Stomach (tissue), 9 donors: ENCODE measurements around the gene TNNC1. TPM values are rescaled to one million over a fixed set of nuclear protein-coding genes. Genes with fewer than 3 reads are reported as not detected.

Experiments
- DNase-seq, 2 donors: peaks; one replicate each; pipeline versions ENCODE4 v3.0.0 to v3.0.0-alpha.2; 2013 to 2019
- H3K27ac ChIP-seq, 5 donors: fragments of 200-600 bp in 4 of 5; sonication (generic) in 4 of 5; one replicate each; pipeline ENCODE4 v1.5.1; 2013 to 2019; ENCODE audit warnings: mild to moderate bottlenecking in 1 of 5, moderate library complexity in 1 of 5
- H3K27me3 ChIP-seq, 3 donors: fragments of 200-600 bp; sonication (generic); one replicate each; pipeline ENCODE4 v1.5.1; 2017 to 2019; ENCODE audit warnings: mixed run types in 1 of 3
- H3K36me3 ChIP-seq, 4 donors: fragments of 200-600 bp; sonication (generic); 1 replicate in 3 of 4; 2 replicates in 1 of 4; pipeline ENCODE4 v1.5.1; 2016 to 2019
- H3K4me1 ChIP-seq, 4 donors: fragments of 200-600 bp; sonication (generic); one replicate each; pipeline ENCODE4 v1.5.1; 2016 to 2019
- H3K4me3 ChIP-seq, 4 donors: fragments of 200-600 bp; sonication (generic) in 3 of 4; one replicate each; pipeline ENCODE4 v1.5.1; 2016 to 2019; ENCODE audit warnings: mild to moderate bottlenecking in 1 of 4
- H3K9me3 ChIP-seq, 4 donors: fragments of 200-600 bp; sonication (generic); one replicate each; pipeline ENCODE4 v1.5.1; 2016 to 2019
- EP300 ChIP-seq: sonication (generic); formaldehyde crosslinking; IDR thresholded peaks from one replicate; pipeline ENCODE4 v1.6.1; 2017; ENCODE audit warnings: antibody characterized with exemption
- POLR2A ChIP-seq, 4 donors: fragments of 450-650 bp; IDR thresholded peaks; one replicate each; pipeline ENCODE4 v1.6.1; 2016; ENCODE audit warnings: antibody characterized with exemption in 4 of 4, control low read depth in 2 of 4, mild to moderate bottlenecking in 1 of 4, moderate library complexity in 1 of 4
- POLR2AphosphoS5 ChIP-seq, 3 donors: sonication (generic); formaldehyde crosslinking; IDR thresholded peaks; one replicate each; pipeline ENCODE4 v1.6.1; 2016; ENCODE audit warnings: antibody characterized with exemption in 3 of 3
- WGBS, 5 donors: extraction: QIAGEN DNeasy Blood & Tissue Kit in 3 of 5; methylation state at CpG; one replicate each; pipeline versions ENCODE4 v1.1.5 to v1.1.7; 2013 to 2018; 5-methylcytosine and 5-hydroxymethylcytosine counted together
- intact Hi-C: fragments of 100-400 bp; cut with DNase I; formaldehyde crosslinking; loops from one replicate; pipeline ENCODE4 v1.15.1; 2023; ENCODE audit warnings: low total_unique reads
- polyA plus RNA-seq, 3 donors: library from polyadenylated mRNA; stranded (reverse); fragments of 200-250 nt; gene quantifications; one replicate each; pipeline ENCODE4 v1.2.3, GENCODE V29; 2013
- total RNA-seq, 5 donors: library from RNA; depleted of rRNA; stranded (reverse); fragments of >200 nt; gene quantifications; one replicate each; pipeline versions ENCODE4 v1.1.0 to v1.2.3, GENCODE V29; 2014 to 2016
- TF ChIP-seq, protein P1 (sequence below), 7 experiments: fragments of 450-650 bp in 4 of 7; fragments of 200-600 bp in 3 of 7; sonication (generic) in 3 of 7; IDR thresholded peaks; one replicate each; pipeline ENCODE4 v1.5.1; 2016 to 2019; ENCODE audit warnings: antibody characterized with exemption in 7 of 7, control low read depth in 2 of 7, mild to moderate bottlenecking in 1 of 7
- donor health status: healthy with polysubstance abuse.
- donor health status: Bipolar disorder and iron deficiency.
- donor health status: healthy.

The TNNC1 gene
- total and polyA plus RNA-seq, 8 donors, result 3.1 to 41.1 (median 6.5) TPM; not detected in 3

DNA sequence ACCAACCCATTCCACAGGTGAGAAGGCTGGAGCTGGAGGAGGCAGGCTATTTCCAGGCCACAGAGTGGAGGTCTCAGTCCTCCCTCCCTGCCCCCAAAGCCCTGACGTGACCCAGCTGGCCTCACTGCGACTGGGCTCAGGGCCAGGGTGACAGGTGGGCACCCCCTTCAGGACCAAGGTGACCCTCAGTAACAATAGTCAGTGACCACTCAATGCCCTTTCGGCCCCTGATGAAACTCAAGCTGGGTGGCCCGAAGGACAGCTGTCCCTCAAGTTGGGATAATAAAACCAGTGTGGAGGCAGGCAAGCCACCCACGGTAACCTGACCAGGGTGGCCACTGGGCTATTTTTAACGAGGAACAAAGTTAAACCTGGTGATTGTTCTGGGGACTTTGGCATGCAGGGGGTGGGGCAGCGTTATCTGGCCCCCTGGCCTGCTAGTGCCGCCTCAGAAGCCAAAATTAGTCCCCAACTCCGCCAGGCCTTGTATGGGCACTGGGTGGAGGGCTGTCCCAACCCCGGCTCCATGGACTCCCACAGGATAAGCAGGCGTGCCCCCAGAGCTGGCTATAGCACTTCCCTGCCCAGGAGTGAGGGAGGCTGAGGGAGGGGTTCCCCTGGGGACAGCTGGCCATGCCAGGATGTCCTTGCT, 1.1 kb downstream of the TNNC1 start:
- Histone ChIP-seq H3K27me3 (no peaks in the 10 kb centered on the region), H3K27ac (no peak overlapping the region), H3K4me3 (no peak overlapping the region), H3K36me3 (peaks cover 0 to 5% (median 4%) of the 10 kb centered on the region in 4 donors), H3K9me3 (no peaks in the 10 kb centered on the region), H3K4me1 (peaks cover 35 to 58% (median 51%) of the 10 kb centered on the region in 4 donors)
- peak in 1 of 2 donors; percentile 45 for DNase-seq
- TF ChIP-seq, protein P1, sequence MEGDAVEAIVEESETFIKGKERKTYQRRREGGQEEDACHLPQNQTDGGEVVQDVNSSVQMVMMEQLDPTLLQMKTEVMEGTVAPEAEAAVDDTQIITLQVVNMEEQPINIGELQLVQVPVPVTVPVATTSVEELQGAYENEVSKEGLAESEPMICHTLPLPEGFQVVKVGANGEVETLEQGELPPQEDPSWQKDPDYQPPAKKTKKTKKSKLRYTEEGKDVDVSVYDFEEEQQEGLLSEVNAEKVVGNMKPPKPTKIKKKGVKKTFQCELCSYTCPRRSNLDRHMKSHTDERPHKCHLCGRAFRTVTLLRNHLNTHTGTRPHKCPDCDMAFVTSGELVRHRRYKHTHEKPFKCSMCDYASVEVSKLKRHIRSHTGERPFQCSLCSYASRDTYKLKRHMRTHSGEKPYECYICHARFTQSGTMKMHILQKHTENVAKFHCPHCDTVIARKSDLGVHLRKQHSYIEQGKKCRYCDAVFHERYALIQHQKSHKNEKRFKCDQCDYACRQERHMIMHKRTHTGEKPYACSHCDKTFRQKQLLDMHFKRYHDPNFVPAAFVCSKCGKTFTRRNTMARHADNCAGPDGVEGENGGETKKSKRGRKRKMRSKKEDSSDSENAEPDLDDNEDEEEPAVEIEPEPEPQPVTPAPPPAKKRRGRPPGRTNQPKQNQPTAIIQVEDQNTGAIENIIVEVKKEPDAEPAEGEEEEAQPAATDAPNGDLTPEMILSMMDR (IDR thresholded peaks at IDR 0.05), result no peak
- TF ChIP-seq POLR2A (IDR thresholded peaks at IDR 0.05) (no peak), EP300 (no peak), POLR2AphosphoS5 (IDR thresholded peaks at IDR 0.05) (no peak)
- 38 to 62% (median 44%) methylated on average over 6 to 11 of the region's 11 CpGs for WGBS, 5 donors
- intact Hi-C loops, result no loop called here

DNA sequence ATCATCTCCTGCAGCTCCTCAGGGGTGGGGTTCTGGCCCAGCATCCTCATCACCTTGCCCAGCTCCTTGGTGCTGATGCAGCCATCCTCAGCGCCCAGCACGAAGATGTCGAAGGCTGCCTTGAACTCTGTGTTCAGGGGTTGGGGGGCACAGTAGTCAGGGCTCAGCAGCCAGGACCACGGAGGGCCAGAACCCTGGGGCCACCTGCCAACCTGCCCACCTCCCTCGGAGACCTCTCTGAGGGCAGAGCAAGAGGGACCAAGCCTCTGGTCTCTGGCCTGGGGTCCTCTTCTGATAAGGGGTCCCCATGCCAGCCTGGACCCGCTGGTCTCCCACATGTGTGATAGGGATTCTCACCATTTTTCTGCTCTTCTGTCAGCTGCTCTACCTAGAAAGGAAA, 1.7 kb downstream of the TNNC1 start:
- 75 to 96% (median 94%) methylated on average over 1 to 6 of the region's 6 CpGs for WGBS, 5 donors
- TF ChIP-seq POLR2AphosphoS5 (IDR thresholded peaks at IDR 0.05) (no peak), EP300 (no peak), POLR2A (IDR thresholded peaks at IDR 0.05) (no peak)
- TF ChIP-seq, protein P1 (IDR thresholded peaks at IDR 0.05), result no peak
- peak in 1 of 2 donors; percentile 6 for DNase-seq
- Histone ChIP-seq H3K4me1 (peaks cover 32 to 54% (median 46%) of the 10 kb centered on the region in 4 donors), H3K4me3 (no peak overlapping the region), H3K9me3 (no peaks in the 10 kb centered on the region), H3K27me3 (no peaks in the 10 kb centered on the region), H3K36me3 (no peaks in the 10 kb centered on the region), H3K27ac (no peak overlapping the region)
- intact Hi-C loops, result no loop called here

DNA sequence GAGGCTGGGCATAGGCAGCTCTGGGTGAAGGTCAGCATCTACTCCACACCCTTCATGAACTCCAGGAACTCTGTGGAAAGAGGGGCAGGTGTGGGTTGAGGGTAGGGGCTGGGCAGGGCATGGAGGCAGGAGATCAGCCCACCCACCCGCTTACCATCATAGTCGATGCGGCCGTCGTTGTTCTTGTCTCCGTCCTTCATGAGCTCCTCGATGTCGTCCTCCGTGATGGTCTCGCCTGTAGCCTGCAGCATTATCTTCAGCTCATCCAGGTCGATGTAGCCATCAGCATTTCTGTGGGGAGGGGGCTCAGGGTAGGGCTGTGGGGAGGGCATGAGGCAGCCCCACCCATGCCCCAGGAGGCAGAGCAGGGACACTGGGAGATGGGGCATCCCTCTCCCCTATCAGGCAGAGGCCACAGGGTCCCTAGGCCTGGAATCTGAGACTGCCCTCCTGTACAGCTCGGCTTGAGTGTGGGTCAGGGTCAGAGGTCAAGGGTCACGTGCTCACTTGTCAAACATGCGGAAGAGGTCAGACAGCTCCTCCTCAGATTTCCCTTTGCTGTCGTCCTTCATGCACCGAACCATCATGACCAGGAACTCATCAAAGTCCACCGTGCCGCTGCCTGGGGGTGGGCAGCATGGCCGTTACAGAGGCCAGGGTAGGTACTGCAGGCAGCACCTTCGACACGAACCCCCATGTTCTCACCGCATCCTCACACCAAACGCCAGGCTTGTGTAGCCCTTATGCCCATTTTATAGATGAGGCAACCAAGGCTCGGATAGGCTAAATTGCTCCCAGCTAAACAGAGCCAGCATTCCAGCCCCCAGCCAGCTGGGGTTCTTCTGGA, 2.4 kb downstream of the TNNC1 start:
- no peak for TF ChIP-seq POLR2A (IDR thresholded peaks at IDR 0.05)
- TF ChIP-seq, protein P1 (IDR thresholded peaks at IDR 0.05), result no peak
- no peak for TF ChIP-seq EP300
- no peak for TF ChIP-seq POLR2AphosphoS5 (IDR thresholded peaks at IDR 0.05)
- Histone ChIP-seq H3K27ac (no peak overlapping the region), H3K4me1 (peaks cover 26 to 53% (median 43%) of the 10 kb centered on the region in 4 donors), H3K4me3 (no peak overlapping the region), H3K36me3 (no peaks in the 10 kb centered on the region), H3K27me3 (no peaks in the 10 kb centered on the region), H3K9me3 (no peaks in the 10 kb centered on the region)
- intact Hi-C loops, result no loop called here
- WGBS, 5 donors, result 78 to 90% (median 83%) methylated on average over 23 to 24 of the region's 24 CpGs
- peak in 1 of 2 donors; percentile 18 for DNase-seq

GRCh38 chr3:52450489-52451236, 3.2 kb downstream of the TNNC1 start:
- Histone ChIP-seq H3K27me3 (no peaks in the 10 kb centered on the region), H3K27ac (no peak overlapping the region), H3K36me3 (no peaks in the 10 kb centered on the region), H3K9me3 (no peaks in the 10 kb centered on the region), H3K4me3 (no peak overlapping the region), H3K4me1 (peaks cover 21 to 46% (median 36%) of the 10 kb centered on the region in 4 donors)
- intact Hi-C loops, result no loop called here
- no peak for TF ChIP-seq EP300
- TF ChIP-seq POLR2AphosphoS5 (IDR thresholded peaks at IDR 0.05), result no peak
- TF ChIP-seq, protein P1 (IDR thresholded peaks at IDR 0.05), result no peak
- no peak for TF ChIP-seq POLR2A (IDR thresholded peaks at IDR 0.05)
- DNase-seq, result no peak
- 82 to 90% (median 84%) methylated on average over 7 to 11 of the region's 11 CpGs for WGBS, 5 donors
